K562 (cell line): ENCODE measurements around the gene ABHD5. TPM values are rescaled to one million over a fixed set of nuclear protein-coding genes. Genes with fewer than 3 reads are reported as not detected.

Experiments
- ATAC-seq: fragments of 200-7000 bp; cut with Tn5 transposase; 3 replicates; pipeline ENCODE4 v1.9.1; 2020; ENCODE audit warnings: moderate library complexity
- BruUV-seq: library from RNA; stranded (reverse); fragments of 400-500 nt; replicated peaks from 2 replicates; lab custom pipeline; 2021; lab: Mats Ljungman, UMichigan
- CTCF ChIA-PET: fragments of 300-600 bp; formaldehyde crosslinking; extraction: SDS; loops from one replicate; lab custom pipeline; 2021; ENCODE audit warnings: low intra/inter-chr PET ratio; lab: Yijun Ruan, JAX
- POLR2A ChIA-PET: fragments of 300-600, 350-650 bp; sonication (Branson Sonifier 250); formaldehyde crosslinking; extraction: SDS; loops from one replicate; lab custom pipeline; 2021; ENCODE audit warnings: antibody characterized with exemption, inconsistent platforms; lab: Yijun Ruan, JAX
- DNase-seq, 4 experiments: peaks; one replicate each; pipeline versions ENCODE4 v3.0.0 to v3.0.0-alpha.2; 2011 to 2018; ENCODE audit warnings: low spot score in 3 of 4, mixed read lengths in 3 of 4; ENCODE audit errors: extremely low read depth in 1 of 4
- FAIRE-seq: peaks from 2 replicates; lab custom pipeline; 2011; peaks lifted over from hg19 to GRCh38; lab: Jason Lieb, UNC
- H2AFZ ChIP-seq: 2 replicates; pipeline ENCODE4 v1.6.0; 2011; ENCODE audit warnings: low read depth, low read length, control low read depth, inconsistent platforms
- H3K27ac ChIP-seq: fragments of 200-600 bp; 3 replicates; pipeline ENCODE4 v1.8.0; 2011; ENCODE audit warnings: low read depth, mild to moderate bottlenecking, control low read depth, inconsistent platforms, low read length, moderate library complexity, mixed read lengths; ENCODE audit errors: extremely low read depth
- H3K27me3 ChIP-seq, 2 experiments: fragments of 300-600 bp in 1 of 2; 2 replicates in 1 of 2; 3 replicates in 1 of 2; pipeline versions ENCODE4 v1.6.0 to v1.8.0; 2011; ENCODE audit warnings: inconsistent platforms in 2 of 2, low read length in 2 of 2, mild to moderate bottlenecking in 1 of 2, mixed read lengths in 1 of 2, moderate library complexity in 1 of 2; ENCODE audit not compliant: control insufficient read depth in 2 of 2, insufficient read depth in 2 of 2
- H3K36me3 ChIP-seq: fragments of 300-600 bp; 3 replicates; pipeline ENCODE4 v1.8.0; 2011; ENCODE audit warnings: mild to moderate bottlenecking, low read length, inconsistent platforms; ENCODE audit not compliant: control insufficient read depth, insufficient read depth
- H3K4me1 ChIP-seq, 2 experiments: fragments of 200-600 bp in 1 of 2; replicated peaks in 1 of 2; 2 replicates in 1 of 2; 3 replicates in 1 of 2; pipeline versions ENCODE4 v1.5.1 to v1.8.0; 2011; ENCODE audit warnings: inconsistent platforms in 2 of 2, low read length in 2 of 2, mild to moderate bottlenecking in 1 of 2, mixed read lengths in 1 of 2, moderate library complexity in 1 of 2; ENCODE audit not compliant: control insufficient read depth in 2 of 2, insufficient read depth in 2 of 2
- H3K4me2 ChIP-seq: 2 replicates; pipeline ENCODE4 v1.6.1; 2011; ENCODE audit warnings: low read length, control low read depth, inconsistent platforms, mixed read lengths; ENCODE audit not compliant: insufficient read depth
- H3K4me3 ChIP-seq: fragments of 200-600 bp; sonication (generic), shearing (Covaris generic); 2 replicates; pipeline ENCODE4 v1.5.1; 2016; ENCODE audit warnings: control low read depth, inconsistent platforms
- H3K79me2 ChIP-seq: fragments of 200-600 bp; 3 replicates; pipeline ENCODE4 v1.8.0; 2011; ENCODE audit warnings: low read length, inconsistent platforms; ENCODE audit not compliant: control insufficient read depth, insufficient read depth
- H3K9ac ChIP-seq, 2 experiments: 2 replicates each; pipeline versions ENCODE4 v1.6.0 to v1.6.1; 2011; ENCODE audit warnings: low read depth in 2 of 2, low read length in 2 of 2, control low read depth in 1 of 2, inconsistent platforms in 1 of 2, mild to moderate bottlenecking in 1 of 2, mixed read lengths in 1 of 2; ENCODE audit not compliant: insufficient read depth in 1 of 2
- H3K9me1 ChIP-seq: one replicate; pipeline ENCODE4 v1.6.0; 2011; ENCODE audit warnings: inconsistent platforms, mild to moderate bottlenecking, low read length, moderate library complexity; ENCODE audit not compliant: control insufficient read depth, insufficient read depth
- H3K9me3 ChIP-seq: replicated peaks from 2 replicates; pipeline ENCODE4 v1.5.1; 2011; ENCODE audit warnings: low read depth, low read length, inconsistent platforms; ENCODE audit not compliant: control insufficient read depth, insufficient read depth
- H4K20me1 ChIP-seq: replicated peaks from 2 replicates; pipeline ENCODE4 v1.6.1; 2011; ENCODE audit warnings: low read length, inconsistent platforms, mixed read lengths; ENCODE audit not compliant: control insufficient read depth, insufficient read depth
- CHD1 ChIP-seq: fragments of 200-600 bp; sonication (generic); IDR thresholded peaks from one replicate; pipeline ENCODE4 v1.6.1; 2012; ENCODE audit warnings: mild to moderate bottlenecking, moderate library complexity, low read length, inconsistent platforms
- DEAF1 ChIP-seq: fragments of 450-650 bp; formaldehyde crosslinking; IDR thresholded peaks from 2 replicates; pipeline ENCODE4 v1.4.0; 2020; ENCODE audit warnings: mild to moderate bottlenecking, moderate library complexity
- PHF21A ChIP-seq: fragments of 450-650 bp; IDR thresholded peaks from 2 replicates; pipeline ENCODE4 v1.6.1; 2017; ENCODE audit warnings: low read depth, borderline replicate concordance
- RHOXF2B ChIP-seq: fragments of 250-450 bp; sonication (Bioruptor Pico); conservative IDR thresholded peaks from 2 replicates; pipeline ENCODE4 v1.5.1; 2021
- SP2 ChIP-seq: IDR thresholded peaks from 2 replicates; pipeline ENCODE4 v1.6.1; 2011; ENCODE audit warnings: mild to moderate bottlenecking, low read depth, low read length, moderate library complexity; ENCODE audit not compliant: poor library complexity, severe bottlenecking; ENCODE audit errors: extremely low read depth
- TARDBP ChIP-seq: fragments of 450-650 bp; IDR thresholded peaks from 2 replicates; pipeline ENCODE4 v1.6.1; 2016
- TEAD2 ChIP-seq: fragments of 450-650 bp; IDR thresholded peaks from 2 replicates; pipeline ENCODE4 v1.6.1; 2016; ENCODE audit warnings: missing genetic modification characterization, control low read depth, missing compliant biosample characterization
- ZNF518B ChIP-seq: fragments of 250-450 bp; sonication (Bioruptor Pico); IDR thresholded peaks from 2 replicates; pipeline ENCODE4 v1.5.0; 2021; ENCODE audit warnings: mild to moderate bottlenecking, moderate library complexity
- WGBS: fragments of 100-300 bp; shearing (Covaris generic); methylation state at CpG from one replicate; pipeline ENCODE4 v1.1.6; 2016; ENCODE audit warnings: low coverage, mixed read lengths; ENCODE audit not compliant: insufficient coverage; ENCODE audit errors: missing lambda C conversion rate; 5-methylcytosine and 5-hydroxymethylcytosine counted together
- in situ Hi-C: fragments of 300-500 bp; cut with MboI; formaldehyde crosslinking; loops from 4 replicates; pipeline ENCODE4 v1.15.0; 2018; ENCODE audit warnings: inconsistent platforms, mixed read lengths
- intact Hi-C: fragments of 100-400 bp; cut with micrococcal nuclease; formaldehyde crosslinking; loops from 2 replicates; pipeline ENCODE4 v1.14.2; 2022
- polyA plus RNA-seq, 8 experiments: library from polyadenylated mRNA; depleted of rRNA in 4 of 8; stranded (reverse) in 5 of 8; unstranded in 3 of 8; fragments of >200 nt; fragmentation: Nextera tagmentation in 2 of 8; fragmentation: Illumina TruSeq in 1 of 8; extraction: Ambion mirVana in 2 of 8; extraction: Trizol in 1 of 8; gene quantifications; 2 replicates each; pipeline versions ENCODE4 v1.2.1 to v1.2.3, GENCODE V29; 2011 to 2014; ENCODE audit warnings: inconsistent platforms in 1 of 8, missing spikeins in 1 of 8
- total RNA-seq, 7 experiments: library from RNA; depleted of rRNA in 6 of 7; stranded (reverse); fragments of >200 nt in 6 of 7; fragmentation: Illumina TruSeq in 2 of 7; extraction: Trizol in 2 of 7; gene quantifications; 2 replicates each; pipeline versions ENCODE4 v1.2.1 to v1.2.3, GENCODE V29; 2011 to 2021; ENCODE audit warnings: low replicate concordance in 1 of 7

The ABHD5 gene
- total and polyA plus RNA-seq, 9 of the 15 experiments (the other 6 are each of a cell fraction or from before 2014, with no cell fraction given), result 27.8 to 61.7 (median 39.9) TPM

- FAIRE-seq, result no peak
- in situ Hi-C loops (no loop called here), intact Hi-C loops (loop anchor here (5.0 kb wide), 1 partner anchor 153 kb away; no protein-coding TSS in a partner anchor)
- Histone ChIP-seq H3K9ac (no peak overlapping the region), H3K36me3 (no peaks in the 10 kb centered on the region), H2AFZ (no peak overlapping the region), H3K27ac (no peak overlapping the region), H3K4me3 (no peak overlapping the region), H3K79me2 (no peaks in the 10 kb centered on the region), H3K4me2 (no peak overlapping the region), H3K9me1 (peaks cover 6% of the 10 kb centered on the region), H4K20me1 (no peaks in the 10 kb centered on the region), H3K9me3 (no peaks in the 10 kb centered on the region), H3K27me3 (no peaks in the 10 kb centered on the region), H3K4me1 (peaks cover 32 to 40% of the 10 kb centered on the region in 2 experiments)
- TF ChIP-seq TARDBP (no peak), TEAD2 (no peak), ZNF518B (CRISPR knock-in tag) (no peak), DEAF1 (no peak), RHOXF2B (no peak), SP2 (no peak), CHD1 (no peak), PHF21A (no peak)
- whole genome bisulfite sequencing, result 82% methylated on average over 4 of the region's 4 CpGs
- CTCF ChIA-PET, result no interaction called here
- POLR2A ChIA-PET, result interaction anchor here (0.9 to 1.9 kb wide), 3 partner anchors 9 to 12 kb away, joined by 3 to 5 read pairs (median 4); no protein-coding TSS in a partner anchor
- ATAC-seq, result no peak
- BruUV-seq, result no TSS peak
- no peak for DNase-seq
Observed at GRCh38 chr3:43774799-43775198, 84.1 kb downstream of the ABHD5 start.
